ENCODE results near the gene CLN3. TPM values are rescaled to one million over a fixed set of nuclear protein-coding genes. Genes with fewer than 3 reads are reported as not detected.

CLN3 gene
- total RNA-seq, 1 experiment from 2014 or later, result 41.0 TPM

DNA sequence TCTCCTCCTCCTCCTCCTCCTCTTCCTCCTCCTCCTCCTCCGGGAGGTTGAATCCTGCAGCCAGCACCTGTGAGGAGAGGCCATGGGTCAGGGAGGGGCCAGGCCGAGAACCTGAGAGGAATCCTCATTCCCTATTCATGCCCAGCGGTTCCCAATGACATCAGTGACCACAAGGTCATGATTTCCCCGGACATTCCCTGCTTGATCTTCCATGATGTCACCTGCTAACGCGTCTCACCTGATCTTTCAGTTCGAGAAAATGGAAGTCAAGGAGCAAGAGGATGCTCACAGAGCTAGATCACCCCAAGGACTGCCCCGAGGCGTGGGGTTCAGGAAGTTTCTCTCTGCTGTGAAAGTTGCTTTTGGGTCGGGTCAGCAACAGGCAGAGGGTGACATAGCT lies 8.0 kb upstream of the CLN3 start:
- Histone ChIP-seq H3K4me1 (peaks cover 3% of the 10 kb centered on the region; the same call in 1 of the 2 replicates), H3K9me3 (no peaks in the 10 kb centered on the region), H3K4me3 (ENCODE audit: low read depth, low read length) (no peak overlapping the region), H3K36me3 (ENCODE audit: control insufficient read depth, insufficient read depth, low read length) (no peaks in the 10 kb centered on the region), H3K27me3 (replicated peaks; ENCODE audit: control insufficient read depth, insufficient read depth, low read length) (no peaks in the 10 kb centered on the region)
- H3K4me3 Mint-ChIP-seq (ENCODE audit: unreplicated experiment), result no peak overlapping the region
- peaks cover 9% of the 10 kb centered on the region for H3K4me1 Mint-ChIP-seq (ENCODE audit: low read depth, unreplicated experiment)
- no peak for DNase-seq
- CTCF ChIA-PET, result no interaction called here
- H3K27ac Mint-ChIP-seq (ENCODE audit: unreplicated experiment), result no peak overlapping the region
- BruUV-seq (replicated peaks), result no TSS peak
- no peaks in the 10 kb centered on the region for H3K9me3 Mint-ChIP-seq (ENCODE audit: unreplicated experiment)
- peaks cover 6% of the 10 kb centered on the region for H3K36me3 Mint-ChIP-seq (ENCODE audit: insufficient read depth, unreplicated experiment)
- peaks cover 6% of the 10 kb centered on the region for H3K27me3 Mint-ChIP-seq (ENCODE audit: insufficient read depth, unreplicated experiment)
- TF ChIP-seq, protein P1, sequence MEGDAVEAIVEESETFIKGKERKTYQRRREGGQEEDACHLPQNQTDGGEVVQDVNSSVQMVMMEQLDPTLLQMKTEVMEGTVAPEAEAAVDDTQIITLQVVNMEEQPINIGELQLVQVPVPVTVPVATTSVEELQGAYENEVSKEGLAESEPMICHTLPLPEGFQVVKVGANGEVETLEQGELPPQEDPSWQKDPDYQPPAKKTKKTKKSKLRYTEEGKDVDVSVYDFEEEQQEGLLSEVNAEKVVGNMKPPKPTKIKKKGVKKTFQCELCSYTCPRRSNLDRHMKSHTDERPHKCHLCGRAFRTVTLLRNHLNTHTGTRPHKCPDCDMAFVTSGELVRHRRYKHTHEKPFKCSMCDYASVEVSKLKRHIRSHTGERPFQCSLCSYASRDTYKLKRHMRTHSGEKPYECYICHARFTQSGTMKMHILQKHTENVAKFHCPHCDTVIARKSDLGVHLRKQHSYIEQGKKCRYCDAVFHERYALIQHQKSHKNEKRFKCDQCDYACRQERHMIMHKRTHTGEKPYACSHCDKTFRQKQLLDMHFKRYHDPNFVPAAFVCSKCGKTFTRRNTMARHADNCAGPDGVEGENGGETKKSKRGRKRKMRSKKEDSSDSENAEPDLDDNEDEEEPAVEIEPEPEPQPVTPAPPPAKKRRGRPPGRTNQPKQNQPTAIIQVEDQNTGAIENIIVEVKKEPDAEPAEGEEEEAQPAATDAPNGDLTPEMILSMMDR (IDR thresholded peaks at IDR 0.05; ENCODE audit: insufficient read depth in 1 of 2, low read depth in 1 of 2, low read length in 1 of 2, severe bottlenecking in 1 of 2, unreplicated experiment in 1 of 2), result no peak
- intact Hi-C loops (cut with micrococcal nuclease; ENCODE audit: unreplicated experiment), result no loop called here
- POLR2A ChIA-PET, result no interaction called here

DNA sequence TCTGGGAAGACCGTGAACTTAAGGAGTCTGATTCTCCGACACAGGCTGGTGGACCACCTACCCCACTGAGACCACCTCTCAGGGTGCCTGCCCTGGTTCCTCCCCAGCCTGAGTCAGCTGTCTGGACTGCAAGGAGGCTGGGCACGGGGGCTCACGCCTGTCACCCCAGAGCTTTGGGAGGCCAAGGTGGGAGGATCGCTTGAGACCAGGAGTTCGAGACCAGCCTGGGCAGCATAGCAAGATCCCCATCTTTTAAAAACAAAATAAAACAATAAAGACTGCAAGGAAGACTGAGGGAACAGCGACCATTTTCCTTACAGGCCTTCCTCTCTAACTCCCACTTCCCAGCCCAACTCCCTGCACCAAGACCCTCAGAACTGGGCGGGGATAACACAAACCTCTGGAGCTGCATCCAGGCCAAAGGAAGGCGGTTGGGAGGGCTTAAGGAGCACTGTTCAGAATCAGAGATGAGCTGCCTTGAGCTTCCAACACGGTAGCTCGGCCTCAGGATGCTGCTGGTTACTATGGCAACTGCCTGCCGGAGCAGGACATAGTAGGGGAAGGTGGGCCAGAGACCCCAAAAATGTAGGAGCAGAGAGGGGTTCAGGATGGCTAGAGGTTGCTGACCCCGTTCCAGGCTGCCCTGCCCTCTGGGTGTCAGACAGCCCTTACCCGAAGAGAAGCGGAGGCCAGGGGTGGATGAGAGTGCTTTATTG lies 7.0 kb upstream of the CLN3 start:
- Mint-ChIP-seq H3K4me1 (ENCODE audit: low read depth, unreplicated experiment) (peaks cover 9% of the 10 kb centered on the region), H3K27me3 (ENCODE audit: insufficient read depth, unreplicated experiment) (peaks cover 6% of the 10 kb centered on the region), H3K9me3 (ENCODE audit: unreplicated experiment) (no peaks in the 10 kb centered on the region), H3K36me3 (ENCODE audit: insufficient read depth, unreplicated experiment) (peaks cover 6% of the 10 kb centered on the region), H3K27ac (ENCODE audit: unreplicated experiment) (no peak overlapping the region), H3K4me3 (ENCODE audit: unreplicated experiment) (no peak overlapping the region)
- no peak for DNase-seq
- TF ChIP-seq, protein P1 (IDR thresholded peaks at IDR 0.05; ENCODE audit: insufficient read depth in 1 of 2, low read depth in 1 of 2, low read length in 1 of 2, severe bottlenecking in 1 of 2, unreplicated experiment in 1 of 2), result no peak
- intact Hi-C loops (cut with micrococcal nuclease; ENCODE audit: unreplicated experiment), result no loop called here
- no TSS peak for BruUV-seq (replicated peaks)
- Histone ChIP-seq H3K27me3 (replicated peaks; ENCODE audit: control insufficient read depth, insufficient read depth, low read length) (no peaks in the 10 kb centered on the region), H3K4me1 (no peaks in the 10 kb centered on the region), H3K4me3 (ENCODE audit: low read depth, low read length) (no peak overlapping the region), H3K36me3 (ENCODE audit: control insufficient read depth, insufficient read depth, low read length) (no peaks in the 10 kb centered on the region), H3K9me3 (no peaks in the 10 kb centered on the region)
- ChIA-PET CTCF (no interaction called here), POLR2A (interaction anchor here (0.7 kb wide), 1 partner anchor 27 kb away, joined by 4 read pairs; no protein-coding TSS in a partner anchor)

DNA sequence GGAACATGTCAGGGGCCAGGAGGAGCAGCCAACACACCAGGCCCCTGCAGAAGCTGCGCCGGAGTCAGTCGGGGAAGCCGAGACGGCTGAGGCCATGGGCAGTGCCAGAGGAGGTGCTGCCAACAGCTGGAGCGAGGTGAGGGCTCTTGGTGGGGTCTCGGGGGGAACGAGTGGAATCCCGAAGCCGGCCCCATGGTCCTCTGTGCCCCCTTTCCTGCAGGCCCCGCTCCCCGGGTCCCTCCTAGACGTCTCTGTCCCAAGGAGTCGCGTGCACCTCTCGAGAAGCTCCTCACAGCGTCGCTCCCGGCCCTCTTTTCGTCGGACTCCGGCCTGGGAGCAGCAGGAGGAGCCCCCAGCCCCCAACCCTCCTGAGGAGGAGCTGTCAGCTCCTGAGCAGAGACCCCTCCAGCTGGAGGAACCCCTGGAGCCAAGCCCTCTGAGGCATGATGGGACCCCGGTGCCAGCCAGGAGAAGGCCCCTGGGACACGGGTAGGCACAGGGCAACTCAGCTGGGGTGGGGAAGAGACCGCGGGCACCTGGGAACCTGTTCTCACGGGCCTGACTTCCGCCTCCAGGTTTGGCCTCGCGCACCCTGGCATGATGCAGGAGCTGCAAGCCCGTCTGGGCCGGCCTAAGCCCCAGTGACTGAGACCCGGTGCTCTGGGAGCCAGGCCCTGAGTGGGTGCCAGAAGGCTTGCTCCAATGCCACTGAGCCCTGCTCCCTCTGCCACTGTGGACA lies 6.2 kb upstream of the CLN3 start:
- Histone ChIP-seq H3K4me3 (ENCODE audit: low read depth, low read length) (no peak overlapping the region), H3K27me3 (replicated peaks; ENCODE audit: control insufficient read depth, insufficient read depth, low read length) (no peaks in the 10 kb centered on the region), H3K4me1 (no peaks in the 10 kb centered on the region), H3K36me3 (ENCODE audit: control insufficient read depth, insufficient read depth, low read length) (no peaks in the 10 kb centered on the region), H3K9me3 (no peaks in the 10 kb centered on the region)
- no peak overlapping the region for H3K4me3 Mint-ChIP-seq (ENCODE audit: unreplicated experiment)
- CTCF ChIA-PET, result no interaction called here
- TF ChIP-seq, protein P1 (IDR thresholded peaks at IDR 0.05; ENCODE audit: insufficient read depth in 1 of 2, low read depth in 1 of 2, low read length in 1 of 2, severe bottlenecking in 1 of 2, unreplicated experiment in 1 of 2), result no peak
- H3K9me3 Mint-ChIP-seq (ENCODE audit: unreplicated experiment), result no peaks in the 10 kb centered on the region
- no TSS peak for BruUV-seq (replicated peaks)
- POLR2A ChIA-PET, result no interaction called here
- H3K27me3 Mint-ChIP-seq (ENCODE audit: insufficient read depth, unreplicated experiment), result peaks cover 6% of the 10 kb centered on the region
- intact Hi-C loops (cut with micrococcal nuclease; ENCODE audit: unreplicated experiment), result no loop called here
- H3K36me3 Mint-ChIP-seq (ENCODE audit: insufficient read depth, unreplicated experiment), result peaks cover 6% of the 10 kb centered on the region
- no peak overlapping the region for H3K27ac Mint-ChIP-seq (ENCODE audit: unreplicated experiment)
- no peak for DNase-seq
- peaks cover 9% of the 10 kb centered on the region for H3K4me1 Mint-ChIP-seq (ENCODE audit: low read depth, unreplicated experiment)
